Right lobe of liver (tissue), 6 donors: ENCODE results near the gene ATP5IF1. TPM values are rescaled to one million over a fixed set of nuclear protein-coding genes. Genes with fewer than 3 reads are reported as not detected.

Experiments used
- ATAC-seq, 4 donors: fragments of 200-7000 bp; cut with Tn5 transposase; one replicate each; pipeline ENCODE4 v1.9.1; 2020; ENCODE audit warnings: mild to moderate bottlenecking in 4 of 4, moderate library complexity in 4 of 4
- DNase-seq, 3 donors: peaks; one replicate each; pipeline ENCODE4 v3.0.0-alpha.2; 2020
- H3K27ac ChIP-seq, 3 donors: fragments of 200-600 bp; one replicate each; pipeline ENCODE4 v1.8.0; 2022
- H3K27me3 ChIP-seq, 2 donors: fragments of 200-600 bp; one replicate each; pipeline ENCODE4 v1.8.0; 2022
- H3K36me3 ChIP-seq, 4 donors: fragments of 200-600 bp; sonication (generic) in 1 of 4; one replicate each; pipeline versions ENCODE4 v1.5.1 to v1.8.0; 2017 to 2022; ENCODE audit warnings: control low read depth in 1 of 4
- H3K4me1 ChIP-seq, 4 donors: fragments of 200-600 bp; sonication (generic) in 1 of 4; one replicate each; pipeline versions ENCODE4 v1.5.1 to v1.8.0; 2017 to 2022; ENCODE audit warnings: control low read depth in 1 of 4
- H3K4me3 ChIP-seq, 3 donors: fragments of 200-600 bp; one replicate each; pipeline ENCODE4 v1.8.0; 2022
- H3K9me3 ChIP-seq, 4 donors: fragments of 200-600 bp; sonication (generic) in 1 of 4; one replicate each; pipeline versions ENCODE4 v1.5.1 to v1.8.0; 2017 to 2022; ENCODE audit warnings: control low read depth in 1 of 4
- CTCF ChIP-seq, 4 donors: fragments of 200-600 bp in 3 of 4; fragments of 450-650 bp in 1 of 4; IDR thresholded peaks; one replicate each; pipeline versions ENCODE4 v1.5.1 to v1.8.0; 2016 to 2022; ENCODE audit warnings: antibody characterized with exemption in 4 of 4, mild to moderate bottlenecking in 2 of 4
- POLR2A ChIP-seq: fragments of 450-650 bp; IDR thresholded peaks from one replicate; pipeline ENCODE4 v1.6.1; 2017; ENCODE audit warnings: antibody characterized with exemption, mild to moderate bottlenecking
- WGBS: methylation state at CpG from one replicate; pipeline ENCODE4 v1.1.6; 2018; ENCODE audit warnings: low coverage, low lambda C conversion rate; ENCODE audit not compliant: insufficient coverage; ENCODE audit errors: missing lambda C conversion rate; 5-methylcytosine and 5-hydroxymethylcytosine counted together
- intact Hi-C, 2 donors: fragments of 100-400 bp; cut with DNase I; formaldehyde crosslinking; loops; one replicate each; pipeline versions ENCODE4 v1.11.2 to v1.14.1; 2022
- total RNA-seq, 6 experiments: library from RNA; depleted of rRNA in 2 of 6; stranded (reverse); fragments of >200 nt in 2 of 6; fragmentation: NEBNext Ultra II Directional in 3 of 6; extraction: Animal tissue kit (Norgen Biotek cat#: 25700) in 3 of 6; gene quantifications; one replicate each; pipeline versions ENCODE4 v1.1.0 to v1.2.4, GENCODE V29; 2016 to 2023
- donor health status: DM: no; HTN: yes; CAD: no.
- donor health status: DM: no; HTN: no; CAD: no.
- donor health status: DM: no; HTN: no; CAD: no.
- donor health status: DM: no; HTN: yes; CAD: no.
- donor health status: DM: no; HTN: yes; CAD: no.

The ATP5IF1 gene
- total RNA-seq, 6 experiments from 2014 or later, result 86.7 to 315 (median 116) TPM

- intact Hi-C loops, result loop anchor here in 1 of 2 donors (10.0 kb wide), 1 partner anchor 100 kb away; no protein-coding TSS in a partner anchor
- no peaks in the 10 kb centered on the region for H3K9me3 ChIP-seq
- DNase-seq (peak in 1 of 3 donors; percentile 28), ATAC-seq (no peak)
- WGBS, result 88% methylated on average over 3 of the region's 8 CpGs
- TF ChIP-seq CTCF (IDR thresholded peaks at IDR 0.05) (no peak), POLR2A (no peak)
- H3K4me3 ChIP-seq, result no peak overlapping the region
- H3K36me3 ChIP-seq, result peaks cover 0 to 10% (median 6%) of the 10 kb centered on the region in 4 donors
- no peak overlapping the region for H3K27ac ChIP-seq
- no peaks in the 10 kb centered on the region for H3K27me3 ChIP-seq
- H3K4me1 ChIP-seq, result peaks cover 0 to 7% (median 0%) of the 10 kb centered on the region in 4 donors
Measured at GRCh38 chr1:28194326-28195035, 41.4 kb upstream of the ATP5IF1 start.

GRCh38 chr1:28195780-28196179 is 40.1 kb upstream of the ATP5IF1 start:
- Histone ChIP-seq H3K4me1 (peaks cover 0 to 19% (median 0%) of the 10 kb centered on the region in 4 donors), H3K36me3 (peaks cover 6 to 20% (median 12%) of the 10 kb centered on the region in 4 donors), H3K9me3 (no peaks in the 10 kb centered on the region), H3K4me3 (no peak overlapping the region), H3K27ac (no peak overlapping the region), H3K27me3 (no peaks in the 10 kb centered on the region)
- ATAC-seq (peak in 1 of 4 donors; percentile 68), DNase-seq (peak in 1 of 3 donors; percentile 50)
- intact Hi-C loops, result loop anchor here in 1 of 2 donors (10.0 kb wide), 1 partner anchor 101 kb away; no protein-coding TSS in a partner anchor
- no peak for TF ChIP-seq POLR2A
- TF ChIP-seq CTCF (IDR thresholded peaks at IDR 0.05), result no peak
- WGBS, result 38% methylated on average over 1 of the region's 1 CpG

- H3K4me3 ChIP-seq, result no peak overlapping the region
- no peak overlapping the region for H3K27ac ChIP-seq
- ATAC-seq (no peak), DNase-seq (peak in 1 of 3 donors; percentile 11)
- H3K27me3 ChIP-seq, result no peaks in the 10 kb centered on the region
- H3K36me3 ChIP-seq, result peaks cover 6 to 26% (median 15%) of the 10 kb centered on the region in 4 donors
- TF ChIP-seq POLR2A (no peak), CTCF (IDR thresholded peaks at IDR 0.05) (no peak)
- intact Hi-C loops, result loop anchor here in 1 of 2 donors (10.0 kb wide), 1 partner anchor 102 kb away; no protein-coding TSS in a partner anchor
- 69% methylated on average over 2 of the region's 3 CpGs for WGBS
- H3K4me1 ChIP-seq, result peaks cover 0 to 19% (median 0%) of the 10 kb centered on the region in 4 donors
- H3K9me3 ChIP-seq, result no peaks in the 10 kb centered on the region
Measured at GRCh38 chr1:28196330-28196729, 39.6 kb upstream of the ATP5IF1 start.

GRCh38 chr1:28197682-28198415 is 38.1 kb upstream of the ATP5IF1 start:
- Histone ChIP-seq H3K36me3 (peaks cover 6 to 35% (median 23%) of the 10 kb centered on the region in 4 donors), H3K4me1 (peaks cover 0 to 19% (median 0%) of the 10 kb centered on the region in 4 donors), H3K27me3 (no peaks in the 10 kb centered on the region), H3K27ac (no peak overlapping the region), H3K4me3 (no peak overlapping the region), H3K9me3 (no peaks in the 10 kb centered on the region)
- intact Hi-C loops, result loop anchor here in 1 of 2 donors (10.0 kb wide), 1 partner anchor 103 kb away; no protein-coding TSS in a partner anchor
- DNase-seq (peak in 1 of 3 donors; percentile 33), ATAC-seq (no peak)
- 92% methylated on average over 10 of the region's 12 CpGs for WGBS
- TF ChIP-seq CTCF (IDR thresholded peaks at IDR 0.05) (no peak), POLR2A (no peak)
